ENCODE measurements around the gene SCRT2. TPM values are rescaled to one million over a fixed set of nuclear protein-coding genes. Genes with fewer than 3 reads are reported as not detected.
A peak's percentile ranks its signal among the peaks of the same experiment; 100 is the strongest.

SCRT2 gene
- total and polyA plus RNA-seq, 2 of the 8 experiments (the other 6 are each of a cell fraction or from before 2014, with no cell fraction given), result 0.12 to 0.34 TPM

- Histone ChIP-seq H3K27ac (ENCODE audit: low read depth, low read length) (no peak overlapping the region), H2BK15ac (ENCODE audit: low read length) (peak overlapping the region; percentile 95; the same call in 1 of the 2 replicates), H3K4me1 (replicated peaks in 1 of 4; ENCODE audit: control insufficient read depth in 3 of 4, insufficient read depth in 4 of 4, low read length in 3 of 4) (peaks cover 21 to 47% (median 35%) of the 10 kb centered on the region in 4 experiments), H3K14ac (ENCODE audit: insufficient read length) (no peak overlapping the region), H2AFZ (ENCODE audit: low read length) (no peak overlapping the region), H4K91ac (replicated peaks; ENCODE audit: insufficient read length, low read length) (peak overlapping the region; percentile 93), H3K23ac (ENCODE audit: insufficient read length) (no peak overlapping the region), H4K8ac (ENCODE audit: extremely low read depth, insufficient read depth, low read length) (no peak overlapping the region; the same call in 1 of the 2 replicates), H3K4ac (replicated peaks; ENCODE audit: insufficient read length, low read depth, low read length) (no peak overlapping the region), H2BK12ac (ENCODE audit: low read depth, low read length) (peak overlapping the region; percentile 89), H3K9me3 (ENCODE audit: insufficient read depth in 2 of 2, low read depth in 1 of 2, low read length in 1 of 2) (no peaks in the 10 kb centered on the region), H4K20me1 (replicated peaks in 1 of 2; ENCODE audit: control insufficient read depth in 1 of 2, insufficient read depth in 2 of 2, low read length in 2 of 2) (no peaks in the 10 kb centered on the region), H3K79me2 (ENCODE audit: control insufficient read depth in 1 of 2, insufficient read depth in 2 of 2, low read length in 2 of 2) (no peaks in the 10 kb centered on the region), H3K56ac (replicated peaks; ENCODE audit: insufficient read length, low read depth, low read length) (no peak overlapping the region), H2BK5ac (ENCODE audit: low read depth, low read length) (peak overlapping the region; percentile 86; the same call in 1 of the 2 replicates), H3K79me1 (ENCODE audit: low read depth, low read length) (no peaks in the 10 kb centered on the region), H2AK5ac (ENCODE audit: low read depth, low read length) (peak overlapping the region; percentile 71), H3K4me3 (ENCODE audit: extremely low read depth in 1 of 4, insufficient read depth in 2 of 4, low read depth in 3 of 4, low read length in 4 of 4) (peak overlapping the region in 1 of 4 experiments; percentile 47; a peak in 4 of 8 replicates), H3K23me2 (ENCODE audit: low read depth, low read length) (peaks cover 3% of the 10 kb centered on the region), H3K27me3 (replicated peaks in 1 of 4; ENCODE audit: control insufficient read depth in 3 of 4, extremely low read depth in 1 of 4, insufficient read depth in 3 of 4, low read length in 3 of 4) (peaks cover 8 to 38% (median 26%) of the 10 kb centered on the region in 4 experiments), H3K9ac (replicated peaks in 1 of 4; ENCODE audit: extremely low read depth in 1 of 4, low read depth in 3 of 4, low read length in 3 of 4) (no peak overlapping the region), H3K18ac (ENCODE audit: extremely low read depth, low read length) (peak overlapping the region; percentile 92), H2BK20ac (ENCODE audit: low read length) (peak overlapping the region; percentile 95; the same call in 1 of the 2 replicates), H3K36me3 (ENCODE audit: control insufficient read depth in 2 of 4, insufficient read depth in 4 of 4, low read length in 3 of 4) (no peaks in the 10 kb centered on the region), H3K4me2 (ENCODE audit: insufficient read depth in 1 of 2, low read depth in 2 of 2, low read length in 2 of 2) (peak overlapping the region; percentile 52 to 58; a peak in 3 of 4 replicates), H4K5ac (ENCODE audit: insufficient read length, low read depth, low read length) (no peak overlapping the region), H2BK120ac (replicated peaks; ENCODE audit: low read depth, low read length) (no peak overlapping the region)
- DNase-seq (ENCODE audit: low read depth in 1 of 2, low spot score in 2 of 2) (no peak), FAIRE-seq (no peak)
- WGBS, 2 experiments (ENCODE audit: extremely low coverage in 1 of 2, insufficient coverage in 1 of 2, insufficient read length in 1 of 2, insufficient replicate concordance in 2 of 2, low coverage in 1 of 2, low lambda C conversion rate in 2 of 2, missing lambda C conversion rate in 1 of 2), result 56% methylated on average over 16 of the region's 16 CpGs; no CpG with 5 or more reads in 1 of the 2 experiments
- ChIA-PET CTCF (ENCODE audit: partially characterized antibody) (interaction anchor here (1.2 to 11.1 kb wide), 5 partner anchors 15 to 77 kb away, joined by 3 to 157 read pairs (median 10); partner anchors contain the start of genes SCRT2 and SRXN1), POLR2A (ENCODE audit: partially characterized antibody) (interaction anchor here (1.8 to 4.5 kb wide), 2 partner anchors 11 to 17 kb away, joined by 7 to 19 read pairs; partner anchors contain the start of gene SRXN1)
- TF ChIP-seq CTBP2 (IDR thresholded peaks at IDR 0.05; ENCODE audit: borderline replicate concordance, insufficient read depth, insufficient read length, low read length) (no peak), HDAC2 (IDR thresholded peaks at IDR 0.05; ENCODE audit: borderline replicate concordance in 1 of 2, low read depth in 2 of 2, low read length in 2 of 2) (no peak), POLR2AphosphoS5 (IDR thresholded peaks at IDR 0.05; ENCODE audit: low read depth, low read length) (no peak), BACH1 (IDR thresholded peaks at IDR 0.05; ENCODE audit: low read length) (no peak), SP2 (IDR thresholded peaks at IDR 0.05; ENCODE audit: low read length) (no peak), RFX5 (IDR thresholded peaks at IDR 0.05; ENCODE audit: borderline replicate concordance, low read depth, low read length) (no peak), RNF2 (IDR thresholded peaks at IDR 0.05; ENCODE audit: borderline replicate concordance, low read depth, low read length, missing control alignments, poor library complexity, severe bottlenecking) (no peak)
- TF ChIP-seq, protein P1, sequence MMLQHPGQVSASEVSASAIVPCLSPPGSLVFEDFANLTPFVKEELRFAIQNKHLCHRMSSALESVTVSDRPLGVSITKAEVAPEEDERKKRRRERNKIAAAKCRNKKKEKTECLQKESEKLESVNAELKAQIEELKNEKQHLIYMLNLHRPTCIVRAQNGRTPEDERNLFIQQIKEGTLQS (IDR thresholded peaks at IDR 0.05; ENCODE audit: insufficient read depth, low read depth, low read length), result no peak
- TF ChIP-seq, protein P2, sequence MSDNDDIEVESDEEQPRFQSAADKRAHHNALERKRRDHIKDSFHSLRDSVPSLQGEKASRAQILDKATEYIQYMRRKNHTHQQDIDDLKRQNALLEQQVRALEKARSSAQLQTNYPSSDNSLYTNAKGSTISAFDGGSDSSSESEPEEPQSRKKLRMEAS (IDR thresholded peaks at IDR 0.05), result no peak
These were observed 13.1 kb downstream of the SCRT2 start for GRCh38 chr20:662277-663192.
